H1 (cell line): ENCODE measurements around the gene ADRA2C. TPM values are rescaled to one million over a fixed set of nuclear protein-coding genes. Genes with fewer than 3 reads are reported as not detected.

Source experiments
- CTCF ChIA-PET: fragments of 300-600 bp; sonication (Branson Sonifier 250); formaldehyde crosslinking; loops from one replicate; lab custom pipeline; 2021; ENCODE audit not compliant: partially characterized antibody; lab: Charles Lee
- POLR2A ChIA-PET: fragments of 300-600 bp; sonication (Branson Sonifier 250); formaldehyde crosslinking; loops from one replicate; lab custom pipeline; 2021; ENCODE audit warnings: inconsistent platforms; ENCODE audit not compliant: partially characterized antibody; lab: Charles Lee
- DNase-seq, 2 experiments: peaks; one replicate each; pipeline versions ENCODE4 v3.0.0 to v3.0.0-alpha.2; 2010 to 2022; ENCODE audit warnings: low spot score in 2 of 2, low read depth in 1 of 2, mixed read lengths in 1 of 2
- FAIRE-seq: peaks from 2 replicates; lab custom pipeline; 2011; peaks lifted over from hg19 to GRCh38; lab: Jason Lieb, UNC
- H2AFZ ChIP-seq: 2 replicates; pipeline ENCODE4 v1.8.1; 2012; ENCODE audit warnings: low read length, inconsistent platforms
- H2AK5ac ChIP-seq: 2 replicates; pipeline ENCODE4 v1.6.1; 2013; ENCODE audit warnings: low read depth, low read length
- H2BK120ac ChIP-seq: replicated peaks from 2 replicates; pipeline ENCODE3; 2013; ENCODE audit warnings: low read depth, low read length, inconsistent platforms
- H2BK12ac ChIP-seq: 2 replicates; pipeline ENCODE4 v1.6.1; 2013; ENCODE audit warnings: low read depth, low read length
- H2BK15ac ChIP-seq: 2 replicates; pipeline ENCODE4 v1.6.1; 2013; ENCODE audit warnings: low read length
- H2BK20ac ChIP-seq: 2 replicates; pipeline ENCODE4 v1.6.1; 2013; ENCODE audit warnings: low read length
- H2BK5ac ChIP-seq: 2 replicates; pipeline ENCODE4 v1.6.1; 2013; ENCODE audit warnings: low read depth, low read length
- H3K14ac ChIP-seq: 2 replicates; pipeline ENCODE4 v1.6.1; 2013; ENCODE audit warnings: inconsistent platforms; ENCODE audit not compliant: insufficient read length
- H3K18ac ChIP-seq: 2 replicates; pipeline ENCODE4 v1.6.1; 2013; ENCODE audit warnings: low read length; ENCODE audit errors: extremely low read depth
- H3K23ac ChIP-seq: 2 replicates; pipeline ENCODE4 v1.6.1; 2013; ENCODE audit warnings: inconsistent platforms; ENCODE audit not compliant: insufficient read length
- H3K23me2 ChIP-seq: 2 replicates; pipeline ENCODE4 v1.6.1; 2013; ENCODE audit warnings: low read depth, low read length
- H3K27ac ChIP-seq: 2 replicates; pipeline ENCODE4 v1.6.1; 2011; ENCODE audit warnings: low read depth, low read length, inconsistent platforms
- H3K27me3 ChIP-seq, 4 experiments: replicated peaks in 1 of 4; 1 replicate in 1 of 4; 2 replicates in 3 of 4; pipeline versions ENCODE4 v1.6.1 to v1.8.1; 2011 to 2013; ENCODE audit warnings: low read length in 3 of 4, mild to moderate bottlenecking in 3 of 4, inconsistent platforms in 2 of 4, mixed read lengths in 2 of 4, moderate library complexity in 1 of 4; ENCODE audit not compliant: control insufficient read depth in 3 of 4, insufficient read depth in 3 of 4; ENCODE audit errors: extremely low read depth in 1 of 4
- H3K36me3 ChIP-seq, 4 experiments: 2 replicates each; pipeline versions ENCODE4 v1.6.1 to v1.8.1; 2011 to 2013; ENCODE audit warnings: mild to moderate bottlenecking in 4 of 4, low read length in 3 of 4, moderate library complexity in 2 of 4, control low read depth in 1 of 4, inconsistent platforms in 1 of 4; ENCODE audit not compliant: insufficient read depth in 4 of 4, control insufficient read depth in 2 of 4
- H3K4ac ChIP-seq: replicated peaks from 2 replicates; pipeline ENCODE3; 2013; ENCODE audit warnings: low read length, low read depth, mixed read lengths, inconsistent platforms; ENCODE audit not compliant: insufficient read length
- H3K4me1 ChIP-seq, 4 experiments: replicated peaks in 1 of 4; 1 replicate in 1 of 4; 2 replicates in 3 of 4; pipeline versions ENCODE4 v1.6.1 to v1.8.1; 2011 to 2013; ENCODE audit warnings: low read length in 3 of 4, inconsistent platforms in 2 of 4, mixed read lengths in 1 of 4; ENCODE audit not compliant: insufficient read depth in 4 of 4, control insufficient read depth in 3 of 4
- H3K4me2 ChIP-seq, 2 experiments: 2 replicates each; pipeline versions ENCODE4 v1.6.1 to v1.8.1; 2011 to 2013; ENCODE audit warnings: low read depth in 2 of 2, low read length in 2 of 2, control low read depth in 1 of 2, inconsistent platforms in 1 of 2, mild to moderate bottlenecking in 1 of 2; ENCODE audit not compliant: insufficient read depth in 1 of 2
- H3K4me3 ChIP-seq, 4 experiments: fragments of 200-600, 300-600 bp in 1 of 4; sonication (generic), shearing (Covaris generic), sonication (Bioruptor Twin) in 1 of 4; 2 replicates each; pipeline versions ENCODE4 v1.5.1 to v1.8.1; 2011 to 2016; ENCODE audit warnings: low read length in 4 of 4, low read depth in 3 of 4, control low read depth in 2 of 4, inconsistent platforms in 2 of 4, mild to moderate bottlenecking in 2 of 4, mixed read lengths in 1 of 4, moderate library complexity in 1 of 4; ENCODE audit not compliant: insufficient read depth in 2 of 4; ENCODE audit errors: extremely low read depth in 1 of 4
- H3K56ac ChIP-seq: replicated peaks from 2 replicates; pipeline ENCODE3; 2013; ENCODE audit warnings: low read depth, mild to moderate bottlenecking, mixed read lengths, low read length, inconsistent platforms; ENCODE audit not compliant: insufficient read length
- H3K79me1 ChIP-seq: 2 replicates; pipeline ENCODE4 v1.6.1; 2013; ENCODE audit warnings: low read depth, low read length, control low read depth
- H3K79me2 ChIP-seq, 2 experiments: 2 replicates each; pipeline versions ENCODE4 v1.6.1 to v1.8.1; 2012 to 2013; ENCODE audit warnings: low read length in 2 of 2, mild to moderate bottlenecking in 2 of 2, inconsistent platforms in 1 of 2; ENCODE audit not compliant: insufficient read depth in 2 of 2, control insufficient read depth in 1 of 2
- H3K9ac ChIP-seq, 4 experiments: replicated peaks in 1 of 4; 1 replicate in 1 of 4; 2 replicates in 3 of 4; pipeline versions ENCODE4 v1.6.1 to v1.8.1; 2011 to 2013; ENCODE audit warnings: low read depth in 3 of 4, low read length in 3 of 4, control low read depth in 2 of 4, mild to moderate bottlenecking in 2 of 4, moderate library complexity in 2 of 4, inconsistent platforms in 1 of 4; ENCODE audit errors: extremely low read depth in 1 of 4
- H3K9me3 ChIP-seq, 2 experiments: 2 replicates each; pipeline versions ENCODE4 v1.6.1 to v1.8.1; 2012 to 2013; ENCODE audit warnings: mild to moderate bottlenecking in 2 of 2, moderate library complexity in 2 of 2, control low read depth in 1 of 2, inconsistent platforms in 1 of 2, low read depth in 1 of 2, low read length in 1 of 2, mixed read lengths in 1 of 2; ENCODE audit not compliant: insufficient read depth in 2 of 2
- H4K20me1 ChIP-seq, 2 experiments: replicated peaks in 1 of 2; 2 replicates each; pipeline versions ENCODE3 to v1.8.1; 2011 to 2013; ENCODE audit warnings: inconsistent platforms in 2 of 2, low read length in 2 of 2, mild to moderate bottlenecking in 1 of 2; ENCODE audit not compliant: insufficient read depth in 2 of 2, control insufficient read depth in 1 of 2
- H4K5ac ChIP-seq: 2 replicates; pipeline ENCODE4 v1.6.1; 2013; ENCODE audit warnings: low read length, low read depth, mixed read lengths, inconsistent platforms; ENCODE audit not compliant: insufficient read length
- H4K8ac ChIP-seq: 2 replicates; pipeline ENCODE4 v1.8.0; 2013; ENCODE audit warnings: mild to moderate bottlenecking, moderate library complexity, low read length, inconsistent platforms; ENCODE audit not compliant: insufficient read depth; ENCODE audit errors: extremely low read depth
- H4K91ac ChIP-seq: replicated peaks from 2 replicates; pipeline ENCODE3; 2013; ENCODE audit warnings: low read length, mixed read lengths, inconsistent platforms; ENCODE audit not compliant: insufficient read length
- CTBP2 ChIP-seq: IDR thresholded peaks from 2 replicates; pipeline ENCODE4 v1.7.0; 2011; ENCODE audit warnings: borderline replicate concordance, mild to moderate bottlenecking, moderate library complexity, mixed read lengths, low read length; ENCODE audit not compliant: insufficient read depth, insufficient read length
- MAFK ChIP-seq: IDR thresholded peaks from 2 replicates; pipeline ENCODE4 v1.6.1; 2012; ENCODE audit warnings: low read depth, mild to moderate bottlenecking, improper control_type of control experiment, low read length
- POU5F1 ChIP-seq: IDR thresholded peaks from 2 replicates; pipeline ENCODE4 v1.6.1; 2011; ENCODE audit warnings: low read depth, mild to moderate bottlenecking, low read length, moderate library complexity
- SAP30 ChIP-seq: fragments of 300-600 bp; sonication (generic); IDR thresholded peaks from 2 replicates; pipeline ENCODE4 v1.7.1; 2012; ENCODE audit warnings: low read length, moderate library complexity, mild to moderate bottlenecking, inconsistent platforms; ENCODE audit not compliant: insufficient read depth, insufficient replicate concordance
- SIX5 ChIP-seq: IDR thresholded peaks from 2 replicates; pipeline ENCODE4 v1.6.1; 2011; ENCODE audit warnings: mild to moderate bottlenecking, low read depth, low read length
- SP4 ChIP-seq: IDR thresholded peaks from 2 replicates; pipeline ENCODE4 v1.6.1; 2012; ENCODE audit warnings: low read length, inconsistent platforms
- YY1 ChIP-seq: IDR thresholded peaks from 2 replicates; pipeline ENCODE4 v1.6.1; 2011; ENCODE audit warnings: low read depth, mild to moderate bottlenecking, low read length
- WGBS, 2 experiments: shearing (Covaris generic) in 1 of 2; methylation state at CpG; one replicate each; pipeline versions ENCODE4 v1.1.6 to v1.1.7; 2013 to 2015; ENCODE audit warnings: low lambda C conversion rate in 2 of 2, mixed read lengths in 2 of 2, inconsistent platforms in 1 of 2, low coverage in 1 of 2, missing lambda C conversion rate in 1 of 2; ENCODE audit not compliant: insufficient replicate concordance in 2 of 2, insufficient coverage in 1 of 2, insufficient read length in 1 of 2; ENCODE audit errors: extremely low coverage in 1 of 2, missing lambda C conversion rate in 1 of 2; 5-methylcytosine and 5-hydroxymethylcytosine counted together
- polyA plus RNA-seq, 7 experiments: library from polyadenylated mRNA; depleted of rRNA in 3 of 7; stranded (reverse) in 5 of 7; unstranded in 2 of 7; fragments of >200 nt in 5 of 7; fragments of 200-250 nt in 2 of 7; gene quantifications; 1 replicate in 5 of 7; 2 replicates in 1 of 7; 4 replicates in 1 of 7; pipeline versions ENCODE4 v1.2.1 to v1.2.3, GENCODE V29; 2011 to 2013; ENCODE audit warnings: missing spikeins in 2 of 7, mixed read lengths in 2 of 7
- total RNA-seq: library from RNA; stranded (reverse); fragmentation: NEBNext Ultra II Directional; extraction: Animal tissue kit (Norgen Biotek cat#: 25700); gene quantifications from 2 replicates; pipeline ENCODE4 v1.2.1, GENCODE V29; 2021
- TF ChIP-seq, protein P1 (sequence below), 3 experiments: IDR thresholded peaks; 1 replicate in 2 of 3; 2 replicates in 1 of 3; pipeline versions ENCODE4 v1.5.1 to v1.6.1; 2011; ENCODE audit warnings: low read length in 3 of 3, mild to moderate bottlenecking in 3 of 3, inconsistent platforms in 2 of 3, low read depth in 1 of 3, moderate library complexity in 1 of 3; ENCODE audit not compliant: insufficient read depth in 1 of 3; ENCODE audit errors: control extremely low read depth in 1 of 3

Gene ADRA2C
- total and polyA plus RNA-seq, 2 of the 8 experiments (the other 6 are each of a cell fraction or from before 2014, with no cell fraction given): 14.6 to 14.8 TPM

DNA sequence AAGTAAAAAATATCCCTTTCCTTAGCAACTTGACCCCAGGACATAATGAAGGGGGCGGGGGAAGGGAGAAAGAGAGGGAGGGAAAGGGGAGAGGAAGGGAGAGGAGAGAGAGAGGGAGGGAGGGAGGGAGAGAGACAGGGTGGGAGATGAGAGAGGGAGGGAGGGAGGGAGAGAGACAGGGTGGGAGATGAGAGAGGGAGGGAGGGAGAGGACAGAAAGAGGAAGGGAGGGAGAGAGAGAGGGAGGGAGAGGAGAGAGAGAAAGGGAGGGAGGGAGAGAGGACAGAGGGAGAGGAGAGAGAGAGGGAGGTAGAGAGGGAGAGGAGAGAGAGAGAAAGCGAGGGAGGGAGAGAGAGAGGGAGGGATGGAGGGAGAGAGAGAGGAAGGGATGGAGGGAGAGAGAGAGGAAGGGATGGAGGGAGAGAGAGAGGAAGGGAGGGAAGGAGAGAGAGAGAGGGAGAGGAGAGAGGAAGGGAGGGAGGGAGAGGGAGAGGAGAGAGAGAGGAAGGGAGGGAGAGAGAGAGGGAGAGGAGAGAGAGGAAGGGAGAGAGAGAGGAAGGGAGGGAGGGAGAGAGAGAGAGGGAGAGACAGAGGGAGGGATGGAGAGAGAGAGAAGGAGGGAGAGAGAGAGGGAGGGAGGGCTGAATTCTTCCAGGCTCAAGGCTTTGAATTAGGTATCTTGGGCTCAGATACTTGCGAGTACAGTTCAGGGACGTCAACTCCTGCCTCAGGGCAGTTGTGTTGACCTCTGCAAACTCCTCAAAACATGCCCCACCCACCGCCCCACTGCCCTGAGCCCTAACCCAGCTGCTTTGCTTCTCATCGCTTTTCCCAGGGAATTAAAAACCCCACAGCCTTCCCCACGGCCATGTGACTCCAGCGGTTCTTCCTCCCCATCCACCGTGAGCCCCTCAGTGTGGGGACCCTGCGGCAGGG lies 40.0 kb upstream of the ADRA2C start:
- FAIRE-seq: no peak
- H4K20me1 ChIP-seq: no peaks in the 10 kb centered on the region
- H3K18ac ChIP-seq: peak overlapping the region; percentile 19
- no peak for DNase-seq
- no peak overlapping the region for H2AK5ac ChIP-seq
- no peak overlapping the region for H3K9ac ChIP-seq
- no peak overlapping the region for H3K27ac ChIP-seq
- 0 out of 2 replicates have a peak overlapping the region, but pooled peaks have one; percentile 1 for H4K8ac ChIP-seq
- H3K4ac ChIP-seq: peak overlapping the region; percentile 28
- peak overlapping the region; percentile 38 for H2BK120ac ChIP-seq
- no peaks in the 10 kb centered on the region for H3K79me1 ChIP-seq
- peaks cover 3% of the 10 kb centered on the region; the same call in 1 of the 2 replicates for H3K23me2 ChIP-seq
- no peak overlapping the region for H3K56ac ChIP-seq
- CTCF ChIA-PET: interaction anchor here (0.6 to 1.3 kb wide), 2 partner anchors 10 to 39 kb away, joined by 3 read pairs; no protein-coding TSS in a partner anchor
- no peaks in the 10 kb centered on the region for H3K79me2 ChIP-seq
- WGBS, 2 experiments: 59% methylated on average over 9 of the region's 10 CpGs; no CpG with 5 or more reads in 1 of the 2 experiments
- peaks cover 0 to 44% (median 31%) of the 10 kb centered on the region in 4 experiments; a peak in 6 of 7 replicates for H3K4me1 ChIP-seq
- no peak overlapping the region for H2AFZ ChIP-seq
- H3K14ac ChIP-seq: no peak overlapping the region
- H3K27me3 ChIP-seq: peaks cover 0 to 27% (median 25%) of the 10 kb centered on the region in 4 experiments; a peak in 5 of 7 replicates
- peak overlapping the region; percentile 67 to 87; a peak in 3 of 4 replicates for H3K4me2 ChIP-seq
- H2BK5ac ChIP-seq: peak overlapping the region; percentile 24; the same call in 1 of the 2 replicates
- H2BK20ac ChIP-seq: peak overlapping the region; percentile 72
- H3K9me3 ChIP-seq: peaks cover 0 to 2% of the 10 kb centered on the region in 2 experiments; a peak in 1 of 4 replicates
- peak overlapping the region in 1 of 4 experiments; percentile 46; a peak in 2 of 8 replicates for H3K4me3 ChIP-seq
- no peaks in the 10 kb centered on the region for H3K36me3 ChIP-seq
- peak overlapping the region; percentile 84; the same call in 1 of the 2 replicates for H2BK12ac ChIP-seq
- POLR2A ChIA-PET: interaction anchor here (1.8 kb wide), 1 partner anchor 13 kb away, joined by 4 read pairs; no protein-coding TSS in a partner anchor
- H4K5ac ChIP-seq: no peak overlapping the region
- H2BK15ac ChIP-seq: no peak overlapping the region; the same call in 1 of the 2 replicates
- no peak overlapping the region for H3K23ac ChIP-seq
- peak overlapping the region; percentile 77 for H4K91ac ChIP-seq
- TF ChIP-seq SIX5 (no peak), CTBP2 (peak; percentile 69), POU5F1 (no peak), YY1 (no peak), SP4 (no peak), MAFK (no peak), SAP30 (no peak)
- TF ChIP-seq, protein P1, sequence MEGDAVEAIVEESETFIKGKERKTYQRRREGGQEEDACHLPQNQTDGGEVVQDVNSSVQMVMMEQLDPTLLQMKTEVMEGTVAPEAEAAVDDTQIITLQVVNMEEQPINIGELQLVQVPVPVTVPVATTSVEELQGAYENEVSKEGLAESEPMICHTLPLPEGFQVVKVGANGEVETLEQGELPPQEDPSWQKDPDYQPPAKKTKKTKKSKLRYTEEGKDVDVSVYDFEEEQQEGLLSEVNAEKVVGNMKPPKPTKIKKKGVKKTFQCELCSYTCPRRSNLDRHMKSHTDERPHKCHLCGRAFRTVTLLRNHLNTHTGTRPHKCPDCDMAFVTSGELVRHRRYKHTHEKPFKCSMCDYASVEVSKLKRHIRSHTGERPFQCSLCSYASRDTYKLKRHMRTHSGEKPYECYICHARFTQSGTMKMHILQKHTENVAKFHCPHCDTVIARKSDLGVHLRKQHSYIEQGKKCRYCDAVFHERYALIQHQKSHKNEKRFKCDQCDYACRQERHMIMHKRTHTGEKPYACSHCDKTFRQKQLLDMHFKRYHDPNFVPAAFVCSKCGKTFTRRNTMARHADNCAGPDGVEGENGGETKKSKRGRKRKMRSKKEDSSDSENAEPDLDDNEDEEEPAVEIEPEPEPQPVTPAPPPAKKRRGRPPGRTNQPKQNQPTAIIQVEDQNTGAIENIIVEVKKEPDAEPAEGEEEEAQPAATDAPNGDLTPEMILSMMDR (IDR thresholded peaks at IDR 0.05; ENCODE audit: control extremely low read depth in 1 of 3, insufficient read depth in 1 of 3, low read depth in 1 of 3, low read length in 3 of 3): no peak
